ENCODE results near the gene ATP9B. TPM values are rescaled to one million over a fixed set of nuclear protein-coding genes. Genes with fewer than 3 reads are reported as not detected.
"Not testable (repeated sequence)": the region's sequence is repeated elsewhere in the genome, so short reads cannot be mapped to it uniquely, and the experiment has no call there.

Gene ATP9B
- total RNA-seq, 1 experiment from 2014 or later: 6.5 TPM

DNA sequence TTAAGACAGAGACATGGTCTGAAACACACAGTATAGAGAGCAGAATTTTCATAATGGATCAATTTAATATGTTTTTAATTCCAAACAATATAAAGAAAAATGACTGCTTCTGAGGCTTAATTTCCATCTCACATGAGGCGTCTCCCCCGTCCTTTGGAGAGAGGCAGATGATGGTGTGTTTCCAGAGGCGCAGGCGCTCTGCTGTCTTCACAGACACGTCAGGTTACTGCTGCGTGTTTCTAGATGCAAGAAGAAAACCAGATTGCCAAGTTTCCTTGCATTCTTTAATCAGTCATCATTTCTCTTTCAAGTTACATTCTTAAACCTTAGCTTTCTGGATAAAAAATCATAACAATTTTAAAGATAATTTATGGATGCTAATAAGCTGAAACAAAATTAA is 160.2 kb downstream of the ATP9B start:
- DNase-seq (ENCODE audit: low read depth): no peak

- no peak for DNase-seq (ENCODE audit: low read depth)
Measured at GRCh38 chr18:79234438-79234837, 165.2 kb downstream of the ATP9B start.

DNA sequence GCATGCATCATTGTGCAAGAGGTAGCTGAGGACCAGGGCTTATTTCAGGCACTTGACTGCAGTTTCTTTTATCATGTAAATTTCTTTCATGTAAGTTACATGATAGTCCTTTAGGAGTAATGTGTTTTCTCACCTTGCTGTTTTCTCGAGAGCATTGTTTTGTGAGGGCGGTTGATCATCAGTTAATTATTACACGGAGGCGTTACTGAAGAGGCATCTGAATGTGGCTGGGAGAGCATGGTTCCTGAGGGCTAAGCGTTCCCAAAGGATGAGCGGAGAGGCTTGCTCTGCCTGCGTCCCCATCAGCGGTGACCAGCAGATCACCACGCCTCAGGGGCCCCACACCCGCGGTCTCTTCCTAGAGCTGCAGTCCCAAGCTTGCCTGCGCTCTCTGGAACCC is 170.4 kb downstream of the ATP9B start:
- no peak for DNase-seq (ENCODE audit: low read depth)

GRCh38 chr18:79241755-79242154 is 172.6 kb downstream of the ATP9B start:
- DNase-seq (ENCODE audit: low read depth): no peak

DNA sequence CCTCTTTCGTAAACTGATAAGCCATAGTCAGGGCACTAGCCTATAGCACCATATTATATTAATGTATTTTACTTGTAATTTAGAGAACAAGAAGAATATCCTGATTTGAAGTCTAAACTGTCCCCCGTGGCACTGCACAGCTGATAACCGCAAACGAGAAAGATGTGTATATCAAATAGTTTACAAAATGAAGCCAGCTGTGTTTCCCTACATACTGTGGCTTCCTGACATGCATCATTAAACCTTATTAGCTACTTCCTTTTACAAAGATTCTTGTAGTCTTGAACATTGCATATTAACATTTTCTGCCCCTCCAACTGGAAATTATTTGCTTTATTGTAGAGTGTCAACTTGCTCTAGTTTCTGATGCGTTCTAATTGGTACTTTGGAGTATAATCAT is 173.1 kb downstream of the ATP9B start:
- no peak for DNase-seq (ENCODE audit: low read depth)

GRCh38 chr18:79245517-79246001 is 176.4 kb downstream of the ATP9B start:
- DNase-seq (ENCODE audit: low read depth): peak; percentile 85

- peak; percentile 76 for DNase-seq (ENCODE audit: low read depth)
Measured at GRCh38 chr18:79246309-79247108, 177.3 kb downstream of the ATP9B start.

DNA sequence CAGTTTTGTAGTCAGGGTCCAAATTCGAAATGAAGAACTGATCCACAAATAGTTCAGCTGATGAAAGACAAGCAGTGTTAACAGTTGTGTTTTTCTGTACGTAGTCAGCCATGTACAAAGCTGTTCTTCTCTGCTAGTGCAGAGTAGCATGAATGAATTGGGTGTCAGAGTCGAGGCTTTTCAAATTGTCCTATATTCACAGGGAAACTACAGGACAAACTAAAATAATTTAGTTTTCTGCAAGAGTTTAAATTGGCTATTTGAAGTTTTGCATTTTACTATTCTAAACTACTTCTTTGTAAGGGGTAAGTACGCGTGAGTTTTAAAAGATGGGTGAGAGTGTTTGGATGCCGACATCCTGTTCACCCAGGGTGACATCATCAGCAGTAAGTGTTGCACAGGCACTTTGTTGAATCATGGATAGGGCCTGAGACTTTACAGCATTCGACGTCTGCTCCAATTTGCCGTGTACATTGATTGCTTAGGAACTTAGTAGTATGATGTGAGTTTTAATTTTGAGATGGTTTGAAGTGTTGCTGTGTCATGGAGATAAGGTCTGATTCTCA is 179.4 kb downstream of the ATP9B start:
- no peak for DNase-seq (ENCODE audit: low read depth)

GRCh38 chr18:79250301-79250981 is 181.2 kb downstream of the ATP9B start:
- no peak for DNase-seq (ENCODE audit: low read depth)

DNA sequence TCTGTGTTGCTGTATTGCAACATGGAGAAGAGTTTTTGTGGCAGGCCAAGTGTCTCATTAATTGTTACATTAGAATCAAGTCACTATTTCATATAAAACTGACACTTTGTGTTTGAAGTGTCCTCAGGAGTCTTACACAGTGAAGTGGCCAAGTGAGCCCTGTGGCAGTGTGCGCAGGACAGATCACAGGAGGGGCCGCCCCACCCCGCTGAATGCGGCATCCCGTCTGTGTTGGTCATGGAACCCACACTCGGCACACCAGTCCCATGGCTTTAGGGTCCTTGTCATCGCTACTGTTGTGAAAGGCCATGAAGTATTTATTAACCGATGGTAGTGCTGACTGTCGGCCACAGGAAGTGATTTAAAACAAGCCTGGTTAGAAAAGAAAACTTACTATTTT is 181.8 kb downstream of the ATP9B start:
- no peak for DNase-seq (ENCODE audit: low read depth)

DNA sequence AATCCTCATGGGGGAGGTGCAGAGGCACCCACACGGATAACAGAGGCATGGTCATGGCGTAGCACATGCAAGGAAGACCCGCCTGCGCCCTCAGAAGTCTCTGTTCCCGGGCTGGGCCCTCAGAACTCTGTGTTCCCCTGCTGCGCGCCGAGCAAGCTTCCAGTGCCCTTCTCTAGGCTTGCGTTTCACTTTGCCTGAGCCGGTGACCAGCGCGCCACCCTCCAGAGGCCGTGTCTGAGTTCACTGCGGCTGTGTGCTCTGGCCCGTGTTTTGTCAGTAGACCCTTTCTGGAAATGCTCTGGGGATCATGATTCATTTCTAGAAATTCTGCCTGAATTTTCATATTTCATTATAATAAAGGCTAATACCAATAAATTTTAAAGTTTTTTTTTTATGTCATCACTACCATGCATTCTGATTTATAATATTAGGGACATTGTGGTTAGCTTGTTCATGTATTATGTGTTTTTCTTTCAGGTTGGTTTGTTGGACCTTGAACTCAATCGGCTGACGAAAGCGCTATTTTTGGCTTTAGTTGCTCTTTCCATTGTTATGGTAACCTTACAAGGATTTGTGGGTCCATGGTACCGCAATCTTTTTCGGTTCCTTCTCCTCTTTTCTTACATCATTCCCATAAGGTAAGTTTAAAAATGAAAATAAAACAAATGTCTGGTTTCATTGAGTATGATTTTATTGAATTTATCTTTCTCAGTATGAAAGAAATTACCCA is 183.9 kb downstream of the ATP9B start:
- DNase-seq (ENCODE audit: low read depth): no peak

- DNase-seq (ENCODE audit: low read depth): no peak
Measured at GRCh38 chr18:79257480-79257879, 188.3 kb downstream of the ATP9B start.

DNA sequence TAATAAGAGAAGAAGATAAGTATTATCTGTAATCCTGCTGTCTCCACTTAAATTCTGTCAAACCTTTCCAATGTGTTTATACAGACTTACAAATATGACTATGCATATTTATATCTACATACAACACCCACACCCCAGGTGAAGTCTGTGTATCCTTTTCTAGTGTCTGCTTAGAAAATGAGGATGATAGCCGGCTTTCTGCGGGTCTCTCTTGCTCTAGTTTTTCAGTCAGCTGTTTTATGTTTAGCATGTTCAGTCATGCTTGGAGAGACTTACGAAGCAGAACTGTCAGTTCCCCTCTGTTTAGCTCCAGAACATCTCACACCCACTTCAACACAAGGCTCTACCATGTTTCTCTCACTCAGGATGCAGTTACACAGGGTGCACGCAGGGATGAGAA is 189.3 kb downstream of the ATP9B start:
- DNase-seq (ENCODE audit: low read depth): no peak

DNA sequence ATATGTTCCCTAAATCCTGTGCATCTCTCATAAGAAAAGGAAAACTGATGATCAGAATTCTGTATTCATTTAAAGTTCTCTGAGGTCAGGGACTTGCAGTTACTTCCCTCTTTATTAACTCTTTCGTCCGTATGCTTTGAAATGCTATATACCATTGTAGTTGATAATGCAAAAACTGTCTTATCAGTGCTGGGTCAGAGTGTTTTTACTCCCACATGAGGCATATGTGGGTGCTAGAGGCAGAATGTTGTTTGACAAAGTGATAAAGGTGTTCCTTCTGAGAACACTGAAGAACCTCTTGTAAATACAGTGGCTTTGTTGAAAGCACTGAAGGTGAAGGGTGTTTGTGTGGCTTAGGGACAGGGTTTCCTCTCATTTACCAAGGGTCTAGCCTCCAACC is 190.0 kb downstream of the ATP9B start:
- no peak for DNase-seq (ENCODE audit: low read depth)

DNA sequence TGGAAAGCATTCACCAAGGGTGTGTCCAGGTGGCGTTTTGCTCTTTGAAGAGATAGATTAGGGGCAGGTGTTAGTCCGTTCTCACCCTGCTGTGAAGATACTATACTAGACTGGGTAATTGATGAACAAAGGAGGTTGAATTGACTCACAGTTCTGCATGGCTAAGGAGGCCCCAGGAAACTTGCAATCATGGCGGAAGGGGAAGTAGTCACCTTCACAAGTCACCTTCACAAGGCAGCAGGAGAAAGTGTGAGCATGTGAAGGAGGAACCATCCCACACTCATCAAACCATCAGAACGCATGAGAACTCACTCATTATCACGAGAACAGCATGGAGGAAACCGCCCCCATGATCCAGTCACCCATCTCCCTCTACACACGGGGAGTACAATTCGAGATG is 190.8 kb downstream of the ATP9B start:
- no peak for DNase-seq (ENCODE audit: low read depth)

DNA sequence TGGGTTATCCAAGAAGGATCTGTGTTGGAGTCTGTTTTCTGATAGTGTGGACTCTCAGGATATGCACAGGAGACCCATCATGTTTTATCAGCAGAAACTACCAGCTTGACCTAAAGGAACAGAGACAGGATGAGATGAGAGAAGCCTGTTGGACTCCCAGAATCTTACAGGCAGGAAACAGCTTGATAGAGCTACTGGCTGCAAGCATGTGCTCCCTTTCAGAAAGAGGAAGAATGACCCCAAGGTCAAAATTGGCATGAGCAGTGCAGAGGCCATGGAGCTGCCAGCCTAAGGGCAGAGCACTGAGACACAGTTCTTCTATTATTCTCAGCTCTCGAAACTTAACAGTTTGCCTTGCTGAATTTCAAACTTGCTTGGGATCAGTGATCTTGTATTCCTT is 191.3 kb downstream of the ATP9B start:
- no peak for DNase-seq (ENCODE audit: low read depth)

DNA sequence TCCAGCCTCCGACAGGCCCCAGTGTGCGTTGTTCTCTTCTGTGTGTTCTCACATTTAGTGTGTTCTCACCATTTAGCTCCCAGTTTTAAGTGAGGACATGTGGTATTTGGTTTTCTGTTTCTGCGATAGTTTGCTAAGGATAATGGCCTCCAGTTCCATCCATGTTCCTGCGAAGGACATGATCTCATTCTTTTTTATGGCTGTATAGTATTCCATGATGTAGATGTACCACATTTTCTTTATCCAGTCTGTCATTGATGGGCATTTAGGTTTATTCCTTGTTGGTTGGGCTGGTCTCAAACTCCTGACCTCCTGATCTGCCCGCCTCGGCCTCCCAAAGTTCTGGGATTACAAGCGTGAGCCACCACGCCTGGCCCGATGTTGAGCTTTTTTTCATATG is 195.9 kb downstream of the ATP9B start:
- DNase-seq (ENCODE audit: low read depth): not testable (repeated sequence)

- not testable (repeated sequence) for DNase-seq (ENCODE audit: low read depth)
Measured at GRCh38 chr18:79271812-79272211, 202.6 kb downstream of the ATP9B start.

DNA sequence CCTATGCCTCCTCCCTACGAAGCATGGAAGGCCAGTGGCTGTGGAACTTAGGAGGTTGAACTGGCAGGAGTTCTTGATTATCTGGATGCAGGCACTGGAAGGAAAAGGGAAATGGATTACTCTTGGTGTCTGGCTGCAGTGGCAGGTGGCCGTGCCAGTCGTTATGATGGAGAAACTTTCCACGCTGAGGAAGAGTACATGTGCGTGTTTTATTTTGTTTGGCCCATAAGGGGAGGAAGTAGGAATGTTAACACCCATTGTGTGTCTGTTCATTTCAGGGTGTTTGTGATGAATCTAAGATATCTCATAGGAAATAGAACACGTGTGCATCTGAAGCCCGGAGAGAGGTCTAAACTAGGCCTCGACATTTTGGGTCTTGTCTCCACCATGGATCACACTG is 203.7 kb downstream of the ATP9B start:
- no peak for DNase-seq (ENCODE audit: low read depth)

GRCh38 chr18:79274823-79275222 is 205.6 kb downstream of the ATP9B start:
- no peak for DNase-seq (ENCODE audit: low read depth)

GRCh38 chr18:79275461-79275860 is 206.3 kb downstream of the ATP9B start:
- no peak for DNase-seq (ENCODE audit: low read depth)

- DNase-seq (ENCODE audit: low read depth): peak; percentile 42
Measured at GRCh38 chr18:79275992-79276391, 206.8 kb downstream of the ATP9B start.
